Naive B cell (primary cell): Measurements from ENCODE around the gene IQSEC1. TPM values are rescaled to one million over a fixed set of nuclear protein-coding genes. Genes with fewer than 3 reads are reported as not detected.

ENCODE experiments used
- ATAC-seq, 2 donors: fragments of 150-1000 bp; cut with Tn5 transposase; 2 replicates each; pipeline ENCODE4 v1.10.0; 2021; ENCODE audit warnings: low read depth in 2 of 2, mild to moderate bottlenecking in 2 of 2, moderate library complexity in 2 of 2
- DNase-seq: peaks from one replicate; pipeline ENCODE4 v3.0.0; 2022
- H3K27ac Mint-ChIP-seq, 6 donors: one replicate each; pipeline ENCODE4 v1.8.0; 2020 to 2022; ENCODE audit warnings: mild to moderate bottlenecking in 6 of 6, mixed read lengths in 6 of 6, moderate library complexity in 5 of 6, inconsistent platforms in 2 of 6
- H3K27me3 Mint-ChIP-seq, 3 donors: one replicate each; pipeline ENCODE4 v1.8.0; 2021 to 2022; ENCODE audit warnings: mixed read lengths in 3 of 3, mild to moderate bottlenecking in 1 of 3
- H3K36me3 Mint-ChIP-seq, 2 donors: one replicate each; pipeline ENCODE4 v1.8.0; 2020 to 2022; ENCODE audit warnings: mixed read lengths in 2 of 2, inconsistent platforms in 1 of 2, mild to moderate bottlenecking in 1 of 2
- H3K4me1 Mint-ChIP-seq, 3 donors: one replicate each; pipeline ENCODE4 v1.8.0; 2020 to 2022; ENCODE audit warnings: mixed read lengths in 3 of 3, inconsistent platforms in 1 of 3, mild to moderate bottlenecking in 1 of 3, moderate library complexity in 1 of 3
- H3K4me3 Mint-ChIP-seq, 8 donors: one replicate each; pipeline ENCODE4 v1.8.0; 2020 to 2022; ENCODE audit warnings: mild to moderate bottlenecking in 8 of 8, mixed read lengths in 8 of 8, moderate library complexity in 8 of 8, inconsistent platforms in 2 of 8
- H3K9me3 Mint-ChIP-seq, 7 donors: one replicate each; pipeline ENCODE4 v1.8.0; 2020 to 2022; ENCODE audit warnings: mixed read lengths in 7 of 7, mild to moderate bottlenecking in 5 of 7, inconsistent platforms in 2 of 7, moderate library complexity in 1 of 7
- polyA plus RNA-seq, 6 donors: library from polyadenylated mRNA; unstranded; fragments of 300-500 nt; fragmentation: Illumina TruSeq; gene quantifications; one replicate each; pipeline ENCODE4 v1.2.3, GENCODE V29; 2021; ENCODE audit warnings: low read depth in 6 of 6

The IQSEC1 gene
- polyA plus RNA-seq, 6 donors from 2014 or later: 14.6 to 73.4 (median 36.9) TPM

- no peaks in the 10 kb centered on the region for H3K9me3 Mint-ChIP-seq
- peaks cover 64 to 91% (median 89%) of the 10 kb centered on the region in 3 donors for H3K4me1 Mint-ChIP-seq
- peak overlapping the region in 4 of 6 donors; percentile 37 to 85 (median 60) for H3K27ac Mint-ChIP-seq
- ATAC-seq: no peak
- no peak for DNase-seq
- H3K27me3 Mint-ChIP-seq: no peaks in the 10 kb centered on the region
- peaks cover 0 to 7% of the 10 kb centered on the region in 2 donors for H3K36me3 Mint-ChIP-seq
- no peak overlapping the region for H3K4me3 Mint-ChIP-seq
These were observed 88.1 kb downstream of the IQSEC1 start for GRCh38 chr3:12985148-12985547.

- Mint-ChIP-seq H3K27me3 (no peaks in the 10 kb centered on the region), H3K9me3 (no peaks in the 10 kb centered on the region), H3K4me3 (peak overlapping the region in 6 of 8 donors; percentile 32 to 62 (median 50)), H3K27ac (peak overlapping the region; percentile 44 to 90 (median 84)), H3K36me3 (peaks cover 0 to 7% of the 10 kb centered on the region in 2 donors), H3K4me1 (peaks cover 63 to 89% (median 86%) of the 10 kb centered on the region in 3 donors)
- peak; percentile 70 for DNase-seq
- peak; percentile 89 to 90 for ATAC-seq
These were observed 89.0 kb downstream of the IQSEC1 start for GRCh38 chr3:12984023-12984823.

- peaks cover 58 to 86% (median 84%) of the 10 kb centered on the region in 3 donors for H3K4me1 Mint-ChIP-seq
These were observed 89.9 kb downstream of the IQSEC1 start for GRCh38 chr3:12983319-12983718.

GRCh38 chr3:12982619-12983101 lies 90.6 kb downstream of the IQSEC1 start:
- no peaks in the 10 kb centered on the region for H3K27me3 Mint-ChIP-seq
- ATAC-seq (peak; percentile 12 to 15), DNase-seq (no peak)
- peak overlapping the region; percentile 67 to 93 (median 78) for H3K27ac Mint-ChIP-seq
- H3K4me1 Mint-ChIP-seq: peaks cover 58 to 84% (median 81%) of the 10 kb centered on the region in 3 donors
- H3K36me3 Mint-ChIP-seq: peaks cover 0 to 7% of the 10 kb centered on the region in 2 donors
- H3K4me3 Mint-ChIP-seq: peak overlapping the region in 5 of 8 donors; percentile 27 to 68 (median 49)
- H3K9me3 Mint-ChIP-seq: no peaks in the 10 kb centered on the region

More at GRCh38 chr3:12983319-12983718, 89.9 kb downstream of the IQSEC1 start:
- ATAC-seq: no peak
- Mint-ChIP-seq H3K36me3 (peaks cover 0 to 7% of the 10 kb centered on the region in 2 donors), H3K27me3 (no peaks in the 10 kb centered on the region), H3K9me3 (no peaks in the 10 kb centered on the region), H3K27ac (peak overlapping the region in 5 of 6 donors; percentile 49 to 93 (median 90)), H3K4me3 (peak overlapping the region in 3 of 8 donors; percentile 42 to 62 (median 49))
- no peak for DNase-seq

GRCh38 chr3:12981306-12982275 lies 91.6 kb downstream of the IQSEC1 start:
- Mint-ChIP-seq H3K36me3 (no peaks in the 10 kb centered on the region), H3K4me1 (peaks cover 53 to 84% (median 74%) of the 10 kb centered on the region in 3 donors), H3K4me3 (peak overlapping the region in 2 of 8 donors; percentile 29 to 78), H3K9me3 (no peaks in the 10 kb centered on the region), H3K27ac (peak overlapping the region in 5 of 6 donors; percentile 26 to 93 (median 67)), H3K27me3 (no peaks in the 10 kb centered on the region)
- ATAC-seq (peak; percentile 20 to 36), DNase-seq (no peak)

GRCh38 chr3:12980596-12981290 lies 92.5 kb downstream of the IQSEC1 start:
- peak overlapping the region in 4 of 6 donors; percentile 51 to 93 (median 67) for H3K27ac Mint-ChIP-seq
- H3K4me3 Mint-ChIP-seq: peak overlapping the region in 1 of 8 donors; percentile 47
- H3K9me3 Mint-ChIP-seq: no peaks in the 10 kb centered on the region
- peaks cover 49 to 86% (median 74%) of the 10 kb centered on the region in 3 donors for H3K4me1 Mint-ChIP-seq
- H3K27me3 Mint-ChIP-seq: no peaks in the 10 kb centered on the region
- no peak for ATAC-seq
- no peaks in the 10 kb centered on the region for H3K36me3 Mint-ChIP-seq
- no peak for DNase-seq

GRCh38 chr3:12979947-12980487 lies 93.2 kb downstream of the IQSEC1 start:
- Mint-ChIP-seq H3K27ac (peak overlapping the region in 1 of 6 donors; percentile 37), H3K4me1 (peaks cover 54 to 86% (median 76%) of the 10 kb centered on the region in 3 donors), H3K9me3 (no peaks in the 10 kb centered on the region), H3K27me3 (no peaks in the 10 kb centered on the region), H3K4me3 (no peak overlapping the region), H3K36me3 (no peaks in the 10 kb centered on the region)
- ATAC-seq: no peak
- DNase-seq: no peak

GRCh38 chr3:12979151-12979946 lies 93.9 kb downstream of the IQSEC1 start:
- H3K36me3 Mint-ChIP-seq: no peaks in the 10 kb centered on the region

GRCh38 chr3:12978682-12979081 lies 94.5 kb downstream of the IQSEC1 start:
- peak overlapping the region in 5 of 6 donors; percentile 37 to 89 (median 59) for H3K27ac Mint-ChIP-seq
- H3K27me3 Mint-ChIP-seq: no peaks in the 10 kb centered on the region
- no peak overlapping the region for H3K4me3 Mint-ChIP-seq
- ATAC-seq (no peak), DNase-seq (no peak)
- H3K9me3 Mint-ChIP-seq: no peaks in the 10 kb centered on the region
- H3K4me1 Mint-ChIP-seq: peaks cover 58 to 87% (median 81%) of the 10 kb centered on the region in 3 donors
- H3K36me3 Mint-ChIP-seq: no peaks in the 10 kb centered on the region

More at GRCh38 chr3:12979151-12979946, 93.9 kb downstream of the IQSEC1 start:
- H3K9me3 Mint-ChIP-seq: no peaks in the 10 kb centered on the region
- ATAC-seq (no peak), DNase-seq (no peak)
- peaks cover 59 to 87% (median 81%) of the 10 kb centered on the region in 3 donors for H3K4me1 Mint-ChIP-seq
- H3K27ac Mint-ChIP-seq: peak overlapping the region in 4 of 6 donors; percentile 8 to 91 (median 59)
- H3K4me3 Mint-ChIP-seq: peak overlapping the region in 1 of 8 donors; percentile 1
- H3K27me3 Mint-ChIP-seq: no peaks in the 10 kb centered on the region

GRCh38 chr3:12977117-12977808 lies 96.0 kb downstream of the IQSEC1 start:
- no peaks in the 10 kb centered on the region for H3K27me3 Mint-ChIP-seq
- peak overlapping the region in 4 of 6 donors; percentile 42 to 76 (median 63) for H3K27ac Mint-ChIP-seq

More at GRCh38 chr3:12977117-12977808, 96.0 kb downstream of the IQSEC1 start:
- DNase-seq: no peak
- no peaks in the 10 kb centered on the region for H3K9me3 Mint-ChIP-seq
- no peaks in the 10 kb centered on the region for H3K36me3 Mint-ChIP-seq
- no peak for ATAC-seq
- H3K4me1 Mint-ChIP-seq: peaks cover 50 to 84% (median 74%) of the 10 kb centered on the region in 3 donors
- peak overlapping the region in 1 of 8 donors; percentile 16 for H3K4me3 Mint-ChIP-seq
